Keratinocyte (primary cell): ENCODE measurements around the gene HCN2. TPM values are rescaled to one million over a fixed set of nuclear protein-coding genes. Genes with fewer than 3 reads are reported as not detected.
A peak's percentile ranks its signal among the peaks of the same experiment; 100 is the strongest.

Experiments
- DNase-seq: peaks from one replicate; pipeline ENCODE4 v3.0.0-alpha.2; 2011; ENCODE audit warnings: low read depth, missing footprints, low spot score
- FAIRE-seq: peaks from 2 replicates; lab custom pipeline; 2011; peaks lifted over from hg19 to GRCh38; lab: Jason Lieb, UNC
- H2AFZ ChIP-seq: 2 replicates; pipeline ENCODE4 v1.6.0; 2012; ENCODE audit warnings: low read length, control low read depth, inconsistent platforms; ENCODE audit not compliant: control insufficient read depth
- H3K27ac ChIP-seq: 2 replicates; pipeline ENCODE4 v1.5.1; 2011; ENCODE audit warnings: low read length; ENCODE audit not compliant: control insufficient read depth, insufficient read depth
- H3K27me3 ChIP-seq: 3 replicates; pipeline ENCODE4 v1.6.0; 2011; ENCODE audit warnings: low read length; ENCODE audit not compliant: control insufficient read depth, insufficient read depth; ENCODE audit errors: extremely low read depth
- H3K36me3 ChIP-seq, 2 experiments: 2 replicates in 1 of 2; 3 replicates in 1 of 2; pipeline ENCODE4 v1.5.1; 2011; ENCODE audit warnings: low read length in 2 of 2, mild to moderate bottlenecking in 1 of 2; ENCODE audit not compliant: control insufficient read depth in 2 of 2, insufficient read depth in 2 of 2; ENCODE audit errors: extremely low read depth in 1 of 2
- H3K4me1 ChIP-seq: 3 replicates; pipeline ENCODE4 v1.5.1; 2011; ENCODE audit warnings: low read length; ENCODE audit not compliant: control insufficient read depth, insufficient read depth; ENCODE audit errors: extremely low read depth
- H3K4me2 ChIP-seq: 3 replicates; pipeline ENCODE4 v1.6.0; 2011; ENCODE audit warnings: low read depth, low read length; ENCODE audit not compliant: control insufficient read depth, insufficient read depth; ENCODE audit errors: extremely low read depth
- H3K4me3 ChIP-seq, 3 experiments: fragments of 200-600 bp in 1 of 3; sonication (generic) in 1 of 3; 2 replicates in 2 of 3; 3 replicates in 1 of 3; pipeline ENCODE4 v1.5.1; 2011 to 2016; ENCODE audit warnings: low read length in 3 of 3, mild to moderate bottlenecking in 3 of 3, control low read depth in 2 of 3, inconsistent platforms in 1 of 3, low read depth in 1 of 3, mixed read lengths in 1 of 3, mixed run types in 1 of 3, moderate library complexity in 1 of 3; ENCODE audit not compliant: control insufficient read depth in 2 of 3, insufficient read depth in 2 of 3; ENCODE audit errors: extremely low read depth in 1 of 3
- H3K79me2 ChIP-seq: 2 replicates; pipeline ENCODE4 v1.6.0; 2012; ENCODE audit warnings: low read length; ENCODE audit not compliant: control insufficient read depth, insufficient read depth
- H3K9ac ChIP-seq: 3 replicates; pipeline ENCODE4 v1.6.0; 2011; ENCODE audit warnings: low read length; ENCODE audit not compliant: control insufficient read depth, insufficient read depth; ENCODE audit errors: extremely low read depth
- H3K9me1 ChIP-seq: 3 replicates; pipeline ENCODE4 v1.6.0; 2011; ENCODE audit warnings: low read length; ENCODE audit not compliant: control insufficient read depth, insufficient read depth; ENCODE audit errors: extremely low read depth
- H3K9me3 ChIP-seq: 2 replicates; pipeline ENCODE4 v1.5.1; 2012; ENCODE audit warnings: low read depth, low read length; ENCODE audit not compliant: control insufficient read depth
- H4K20me1 ChIP-seq: 3 replicates; pipeline ENCODE4 v1.6.0; 2011; ENCODE audit warnings: low read length; ENCODE audit not compliant: control insufficient read depth, insufficient read depth; ENCODE audit errors: extremely low read depth
- EZH2 ChIP-seq: IDR thresholded peaks from one replicate; pipeline ENCODE4 v1.6.1; 2012; ENCODE audit warnings: inconsistent platforms, mild to moderate bottlenecking, low read length, moderate library complexity
- dilution Hi-C: fragments of 300-500 bp; cut with MboI; formaldehyde crosslinking; loops from one replicate; pipeline ENCODE4 v1.7.0; 2020; ENCODE audit warnings: low sequenced_read_pairs; ENCODE audit not compliant: extremely low pct_ligation_motif_present
- polyA plus RNA-seq, 5 experiments: library from polyadenylated mRNA; depleted of rRNA in 3 of 5; stranded (reverse) in 3 of 5; stranded (forward) in 1 of 5; unstranded in 1 of 5; fragments of >200 nt; gene quantifications; 1 replicate in 1 of 5; 2 replicates in 3 of 5; 3 replicates in 1 of 5; pipeline versions ENCODE4 v1.2.1 to v1.2.3, GENCODE V29; 2011 to 2012; ENCODE audit warnings: missing spikeins in 2 of 5, low read depth in 1 of 5, low replicate concordance in 1 of 5
- TF ChIP-seq, protein P1 (sequence below), 3 experiments: IDR thresholded peaks in 1 of 3; conservative IDR thresholded peaks in 1 of 3; optimal IDR thresholded peaks in 1 of 3; 2 replicates in 2 of 3; 3 replicates in 1 of 3; pipeline versions ENCODE3 to v1.5.1; 2011; ENCODE audit warnings: low read length in 3 of 3, mild to moderate bottlenecking in 3 of 3, moderate library complexity in 2 of 3, control low read depth in 1 of 3, inconsistent platforms in 1 of 3; ENCODE audit not compliant: insufficient read depth in 2 of 3; ENCODE audit errors: extremely low read depth in 1 of 3

Gene HCN2
- polyA plus RNA-seq, 1 donor (not counting 4 experiments of a cell fraction or from before 2014, with no cell fraction given): 0.13 TPM

DNA sequence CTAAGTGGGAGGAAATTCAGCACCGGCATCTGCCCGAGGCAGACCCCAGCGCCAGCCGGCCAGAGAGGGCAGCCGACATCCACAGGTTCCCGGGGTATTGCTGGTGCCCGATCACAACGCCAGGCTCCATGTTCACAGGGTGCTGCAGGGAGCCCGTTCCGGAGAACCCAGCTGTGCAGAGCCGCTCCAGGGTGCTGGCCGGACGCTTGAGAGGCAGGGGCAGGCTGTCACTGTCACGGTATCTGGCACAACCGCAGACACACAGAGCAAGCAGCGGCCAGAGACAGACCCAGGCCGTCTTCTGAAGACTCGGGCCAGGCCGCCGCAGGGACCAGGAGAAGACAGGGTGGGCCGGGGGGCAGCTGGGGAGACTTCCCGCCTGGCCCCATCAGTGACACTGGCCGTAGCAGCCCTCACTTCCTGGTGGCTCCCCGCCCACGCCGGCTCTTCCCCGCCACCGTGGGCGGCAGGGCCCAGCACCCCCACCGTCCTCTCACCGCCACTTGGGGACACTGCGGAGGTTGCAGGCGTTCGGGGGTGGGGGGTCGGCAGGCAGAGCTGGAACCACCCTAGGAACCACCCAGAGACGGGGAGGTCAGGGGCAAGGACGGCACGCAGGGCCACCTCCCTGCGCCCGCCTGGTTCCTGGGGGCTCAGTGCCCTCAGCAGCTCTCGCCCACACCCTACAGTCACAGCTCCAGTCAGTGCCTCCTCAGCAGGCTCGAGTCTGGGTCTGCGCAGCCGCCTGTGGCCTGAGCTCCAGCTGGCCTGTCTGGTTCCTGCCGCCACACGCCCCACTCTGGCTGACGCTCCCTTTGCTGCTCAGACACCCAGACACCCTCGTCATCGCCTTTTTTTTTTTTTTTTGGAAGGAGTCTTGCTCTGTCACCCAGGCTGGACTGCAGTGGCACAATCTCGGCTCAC is 69.5 kb downstream of the HCN2 start:
- Histone ChIP-seq H3K36me3 (peaks cover 16 to 20% of the 10 kb centered on the region in 2 experiments), H3K9me1 (peaks cover 6% of the 10 kb centered on the region), H3K4me2 (peak overlapping the region; percentile 99), H3K9ac (peak overlapping the region; percentile 86), H3K4me1 (peaks cover 43% of the 10 kb centered on the region), H2AFZ (no peak overlapping the region), H3K79me2 (peaks cover 88% of the 10 kb centered on the region), H3K9me3 (no peaks in the 10 kb centered on the region), H4K20me1 (peaks cover 59% of the 10 kb centered on the region), H3K27ac (peak overlapping the region; percentile 96), H3K4me3 (peak overlapping the region; percentile 29 to 48 (median 33)), H3K27me3 (no peaks in the 10 kb centered on the region)
- TF ChIP-seq EZH2: no peak
- TF ChIP-seq, protein P1, sequence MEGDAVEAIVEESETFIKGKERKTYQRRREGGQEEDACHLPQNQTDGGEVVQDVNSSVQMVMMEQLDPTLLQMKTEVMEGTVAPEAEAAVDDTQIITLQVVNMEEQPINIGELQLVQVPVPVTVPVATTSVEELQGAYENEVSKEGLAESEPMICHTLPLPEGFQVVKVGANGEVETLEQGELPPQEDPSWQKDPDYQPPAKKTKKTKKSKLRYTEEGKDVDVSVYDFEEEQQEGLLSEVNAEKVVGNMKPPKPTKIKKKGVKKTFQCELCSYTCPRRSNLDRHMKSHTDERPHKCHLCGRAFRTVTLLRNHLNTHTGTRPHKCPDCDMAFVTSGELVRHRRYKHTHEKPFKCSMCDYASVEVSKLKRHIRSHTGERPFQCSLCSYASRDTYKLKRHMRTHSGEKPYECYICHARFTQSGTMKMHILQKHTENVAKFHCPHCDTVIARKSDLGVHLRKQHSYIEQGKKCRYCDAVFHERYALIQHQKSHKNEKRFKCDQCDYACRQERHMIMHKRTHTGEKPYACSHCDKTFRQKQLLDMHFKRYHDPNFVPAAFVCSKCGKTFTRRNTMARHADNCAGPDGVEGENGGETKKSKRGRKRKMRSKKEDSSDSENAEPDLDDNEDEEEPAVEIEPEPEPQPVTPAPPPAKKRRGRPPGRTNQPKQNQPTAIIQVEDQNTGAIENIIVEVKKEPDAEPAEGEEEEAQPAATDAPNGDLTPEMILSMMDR (optimal IDR thresholded peaks at IDR 0.05 in 1 of 3, IDR thresholded peaks at IDR 0.05 in 1 of 3, conservative IDR thresholded peaks at IDR 0.05 in 1 of 3; ENCODE audit: extremely low read depth in 1 of 3, insufficient read depth in 2 of 3, low read length in 3 of 3): peak in 2 of 3 experiments; percentile 1 to 24
- FAIRE-seq (peak; percentile 83), DNase-seq (peak; percentile 70)
- dilution Hi-C loops: no loop called here

- H4K20me1 ChIP-seq: peaks cover 50% of the 10 kb centered on the region
- no peak for DNase-seq
- peak overlapping the region; percentile 84 to 96 (median 85) for H3K4me3 ChIP-seq
- peak overlapping the region; percentile 96 for H3K27ac ChIP-seq
- TF ChIP-seq, protein P1 (optimal IDR thresholded peaks at IDR 0.05 in 1 of 3, IDR thresholded peaks at IDR 0.05 in 1 of 3, conservative IDR thresholded peaks at IDR 0.05 in 1 of 3; ENCODE audit: extremely low read depth in 1 of 3, insufficient read depth in 2 of 3, low read length in 3 of 3): no peak
- dilution Hi-C loops: no loop called here
- H3K27me3 ChIP-seq: no peaks in the 10 kb centered on the region
- peaks cover 71% of the 10 kb centered on the region for H3K79me2 ChIP-seq
- peaks cover 6% of the 10 kb centered on the region for H3K9me1 ChIP-seq
- peak overlapping the region; percentile 86 for H3K9ac ChIP-seq
- FAIRE-seq: no peak
- peaks cover 10 to 11% of the 10 kb centered on the region in 2 experiments for H3K36me3 ChIP-seq
- H3K4me1 ChIP-seq: peaks cover 48% of the 10 kb centered on the region
- H3K9me3 ChIP-seq: no peaks in the 10 kb centered on the region
- H3K4me2 ChIP-seq: peak overlapping the region; percentile 99
- no peak overlapping the region for H2AFZ ChIP-seq
Observed at GRCh38 chr19:660793-661426, 71.2 kb downstream of the HCN2 start.
